H1 (cell line): Measurements from ENCODE around the gene TPP1. TPM values are rescaled to one million over a fixed set of nuclear protein-coding genes. Genes with fewer than 3 reads are reported as not detected.

ENCODE experiments used
- CTCF ChIA-PET: fragments of 300-600 bp; sonication (Branson Sonifier 250); formaldehyde crosslinking; loops from one replicate; lab custom pipeline; 2021; ENCODE audit not compliant: partially characterized antibody; lab: Charles Lee
- POLR2A ChIA-PET: fragments of 300-600 bp; sonication (Branson Sonifier 250); formaldehyde crosslinking; loops from one replicate; lab custom pipeline; 2021; ENCODE audit warnings: inconsistent platforms; ENCODE audit not compliant: partially characterized antibody; lab: Charles Lee
- DNase-seq, 2 experiments: peaks; one replicate each; pipeline versions ENCODE4 v3.0.0 to v3.0.0-alpha.2; 2010 to 2022; ENCODE audit warnings: low spot score in 2 of 2, low read depth in 1 of 2, mixed read lengths in 1 of 2
- FAIRE-seq: peaks from 2 replicates; lab custom pipeline; 2011; peaks lifted over from hg19 to GRCh38; lab: Jason Lieb, UNC
- H2AFZ ChIP-seq: 2 replicates; pipeline ENCODE4 v1.8.1; 2012; ENCODE audit warnings: low read length, inconsistent platforms
- H2AK5ac ChIP-seq: 2 replicates; pipeline ENCODE4 v1.6.1; 2013; ENCODE audit warnings: low read depth, low read length
- H2BK120ac ChIP-seq: replicated peaks from 2 replicates; pipeline ENCODE3; 2013; ENCODE audit warnings: low read depth, low read length, inconsistent platforms
- H2BK12ac ChIP-seq: 2 replicates; pipeline ENCODE4 v1.6.1; 2013; ENCODE audit warnings: low read depth, low read length
- H2BK15ac ChIP-seq: 2 replicates; pipeline ENCODE4 v1.6.1; 2013; ENCODE audit warnings: low read length
- H2BK20ac ChIP-seq: 2 replicates; pipeline ENCODE4 v1.6.1; 2013; ENCODE audit warnings: low read length
- H2BK5ac ChIP-seq: 2 replicates; pipeline ENCODE4 v1.6.1; 2013; ENCODE audit warnings: low read depth, low read length
- H3K14ac ChIP-seq: 2 replicates; pipeline ENCODE4 v1.6.1; 2013; ENCODE audit warnings: inconsistent platforms; ENCODE audit not compliant: insufficient read length
- H3K18ac ChIP-seq: 2 replicates; pipeline ENCODE4 v1.6.1; 2013; ENCODE audit warnings: low read length; ENCODE audit errors: extremely low read depth
- H3K23ac ChIP-seq: 2 replicates; pipeline ENCODE4 v1.6.1; 2013; ENCODE audit warnings: inconsistent platforms; ENCODE audit not compliant: insufficient read length
- H3K23me2 ChIP-seq: 2 replicates; pipeline ENCODE4 v1.6.1; 2013; ENCODE audit warnings: low read depth, low read length
- H3K27ac ChIP-seq: 2 replicates; pipeline ENCODE4 v1.6.1; 2011; ENCODE audit warnings: low read depth, low read length, inconsistent platforms
- H3K27me3 ChIP-seq, 4 experiments: replicated peaks in 1 of 4; 1 replicate in 1 of 4; 2 replicates in 3 of 4; pipeline versions ENCODE4 v1.6.1 to v1.8.1; 2011 to 2013; ENCODE audit warnings: low read length in 3 of 4, mild to moderate bottlenecking in 3 of 4, inconsistent platforms in 2 of 4, mixed read lengths in 2 of 4, moderate library complexity in 1 of 4; ENCODE audit not compliant: control insufficient read depth in 3 of 4, insufficient read depth in 3 of 4; ENCODE audit errors: extremely low read depth in 1 of 4
- H3K36me3 ChIP-seq, 4 experiments: 2 replicates each; pipeline versions ENCODE4 v1.6.1 to v1.8.1; 2011 to 2013; ENCODE audit warnings: mild to moderate bottlenecking in 4 of 4, low read length in 3 of 4, moderate library complexity in 2 of 4, control low read depth in 1 of 4, inconsistent platforms in 1 of 4; ENCODE audit not compliant: insufficient read depth in 4 of 4, control insufficient read depth in 2 of 4
- H3K4ac ChIP-seq: replicated peaks from 2 replicates; pipeline ENCODE3; 2013; ENCODE audit warnings: low read length, low read depth, mixed read lengths, inconsistent platforms; ENCODE audit not compliant: insufficient read length
- H3K4me1 ChIP-seq, 4 experiments: replicated peaks in 1 of 4; 1 replicate in 1 of 4; 2 replicates in 3 of 4; pipeline versions ENCODE4 v1.6.1 to v1.8.1; 2011 to 2013; ENCODE audit warnings: low read length in 3 of 4, inconsistent platforms in 2 of 4, mixed read lengths in 1 of 4; ENCODE audit not compliant: insufficient read depth in 4 of 4, control insufficient read depth in 3 of 4
- H3K4me2 ChIP-seq, 2 experiments: 2 replicates each; pipeline versions ENCODE4 v1.6.1 to v1.8.1; 2011 to 2013; ENCODE audit warnings: low read depth in 2 of 2, low read length in 2 of 2, control low read depth in 1 of 2, inconsistent platforms in 1 of 2, mild to moderate bottlenecking in 1 of 2; ENCODE audit not compliant: insufficient read depth in 1 of 2
- H3K4me3 ChIP-seq, 4 experiments: fragments of 200-600, 300-600 bp in 1 of 4; sonication (generic), shearing (Covaris generic), sonication (Bioruptor Twin) in 1 of 4; 2 replicates each; pipeline versions ENCODE4 v1.5.1 to v1.8.1; 2011 to 2016; ENCODE audit warnings: low read length in 4 of 4, low read depth in 3 of 4, control low read depth in 2 of 4, inconsistent platforms in 2 of 4, mild to moderate bottlenecking in 2 of 4, mixed read lengths in 1 of 4, moderate library complexity in 1 of 4; ENCODE audit not compliant: insufficient read depth in 2 of 4; ENCODE audit errors: extremely low read depth in 1 of 4
- H3K56ac ChIP-seq: replicated peaks from 2 replicates; pipeline ENCODE3; 2013; ENCODE audit warnings: low read depth, mild to moderate bottlenecking, mixed read lengths, low read length, inconsistent platforms; ENCODE audit not compliant: insufficient read length
- H3K79me1 ChIP-seq: 2 replicates; pipeline ENCODE4 v1.6.1; 2013; ENCODE audit warnings: low read depth, low read length, control low read depth
- H3K79me2 ChIP-seq, 2 experiments: 2 replicates each; pipeline versions ENCODE4 v1.6.1 to v1.8.1; 2012 to 2013; ENCODE audit warnings: low read length in 2 of 2, mild to moderate bottlenecking in 2 of 2, inconsistent platforms in 1 of 2; ENCODE audit not compliant: insufficient read depth in 2 of 2, control insufficient read depth in 1 of 2
- H3K9ac ChIP-seq, 4 experiments: replicated peaks in 1 of 4; 1 replicate in 1 of 4; 2 replicates in 3 of 4; pipeline versions ENCODE4 v1.6.1 to v1.8.1; 2011 to 2013; ENCODE audit warnings: low read depth in 3 of 4, low read length in 3 of 4, control low read depth in 2 of 4, mild to moderate bottlenecking in 2 of 4, moderate library complexity in 2 of 4, inconsistent platforms in 1 of 4; ENCODE audit errors: extremely low read depth in 1 of 4
- H3K9me3 ChIP-seq, 2 experiments: 2 replicates each; pipeline versions ENCODE4 v1.6.1 to v1.8.1; 2012 to 2013; ENCODE audit warnings: mild to moderate bottlenecking in 2 of 2, moderate library complexity in 2 of 2, control low read depth in 1 of 2, inconsistent platforms in 1 of 2, low read depth in 1 of 2, low read length in 1 of 2, mixed read lengths in 1 of 2; ENCODE audit not compliant: insufficient read depth in 2 of 2
- H4K20me1 ChIP-seq, 2 experiments: replicated peaks in 1 of 2; 2 replicates each; pipeline versions ENCODE3 to v1.8.1; 2011 to 2013; ENCODE audit warnings: inconsistent platforms in 2 of 2, low read length in 2 of 2, mild to moderate bottlenecking in 1 of 2; ENCODE audit not compliant: insufficient read depth in 2 of 2, control insufficient read depth in 1 of 2
- H4K5ac ChIP-seq: 2 replicates; pipeline ENCODE4 v1.6.1; 2013; ENCODE audit warnings: low read length, low read depth, mixed read lengths, inconsistent platforms; ENCODE audit not compliant: insufficient read length
- H4K8ac ChIP-seq: 2 replicates; pipeline ENCODE4 v1.8.0; 2013; ENCODE audit warnings: mild to moderate bottlenecking, moderate library complexity, low read length, inconsistent platforms; ENCODE audit not compliant: insufficient read depth; ENCODE audit errors: extremely low read depth
- H4K91ac ChIP-seq: replicated peaks from 2 replicates; pipeline ENCODE3; 2013; ENCODE audit warnings: low read length, mixed read lengths, inconsistent platforms; ENCODE audit not compliant: insufficient read length
- POLR2AphosphoS5 ChIP-seq: IDR thresholded peaks from 2 replicates; pipeline ENCODE4 v1.6.1; 2011; ENCODE audit warnings: low read depth, low read length
- TAF1 ChIP-seq: IDR thresholded peaks from 2 replicates; pipeline ENCODE4 v1.6.1; 2011; ENCODE audit warnings: mild to moderate bottlenecking, low read depth, low read length
- WGBS, 2 experiments: shearing (Covaris generic) in 1 of 2; methylation state at CpG; one replicate each; pipeline versions ENCODE4 v1.1.6 to v1.1.7; 2013 to 2015; ENCODE audit warnings: low lambda C conversion rate in 2 of 2, mixed read lengths in 2 of 2, inconsistent platforms in 1 of 2, low coverage in 1 of 2, missing lambda C conversion rate in 1 of 2; ENCODE audit not compliant: insufficient replicate concordance in 2 of 2, insufficient coverage in 1 of 2, insufficient read length in 1 of 2; ENCODE audit errors: extremely low coverage in 1 of 2, missing lambda C conversion rate in 1 of 2; 5-methylcytosine and 5-hydroxymethylcytosine counted together
- polyA plus RNA-seq, 7 experiments: library from polyadenylated mRNA; depleted of rRNA in 3 of 7; stranded (reverse) in 5 of 7; unstranded in 2 of 7; fragments of >200 nt in 5 of 7; fragments of 200-250 nt in 2 of 7; gene quantifications; 1 replicate in 5 of 7; 2 replicates in 1 of 7; 4 replicates in 1 of 7; pipeline versions ENCODE4 v1.2.1 to v1.2.3, GENCODE V29; 2011 to 2013; ENCODE audit warnings: missing spikeins in 2 of 7, mixed read lengths in 2 of 7
- total RNA-seq: library from RNA; stranded (reverse); fragmentation: NEBNext Ultra II Directional; extraction: Animal tissue kit (Norgen Biotek cat#: 25700); gene quantifications from 2 replicates; pipeline ENCODE4 v1.2.1, GENCODE V29; 2021
- TF ChIP-seq, protein P1 (sequence below): IDR thresholded peaks from 2 replicates; pipeline ENCODE4 v1.6.1; 2011; ENCODE audit warnings: low read depth, mild to moderate bottlenecking, low read length; ENCODE audit not compliant: insufficient read depth

TPP1 gene
- total and polyA plus RNA-seq, 2 of the 8 experiments (the other 6 are each of a cell fraction or from before 2014, with no cell fraction given), result 36.1 to 77.5 TPM

- no peak overlapping the region for H3K18ac ChIP-seq
- H3K79me1 ChIP-seq, result no peaks in the 10 kb centered on the region
- no peak for DNase-seq
- no peak overlapping the region for H2BK12ac ChIP-seq
- H3K23me2 ChIP-seq, result no peaks in the 10 kb centered on the region; the same call in 1 of the 2 replicates
- POLR2A ChIA-PET, result no interaction called here
- no peak overlapping the region for H3K14ac ChIP-seq
- TF ChIP-seq, protein P1, sequence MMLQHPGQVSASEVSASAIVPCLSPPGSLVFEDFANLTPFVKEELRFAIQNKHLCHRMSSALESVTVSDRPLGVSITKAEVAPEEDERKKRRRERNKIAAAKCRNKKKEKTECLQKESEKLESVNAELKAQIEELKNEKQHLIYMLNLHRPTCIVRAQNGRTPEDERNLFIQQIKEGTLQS, result no peak
- TF ChIP-seq TAF1, result no peak
- no peak for TF ChIP-seq POLR2AphosphoS5
- H2BK120ac ChIP-seq, result no peak overlapping the region
- no peak overlapping the region for H2AFZ ChIP-seq
- no peaks in the 10 kb centered on the region for H4K20me1 ChIP-seq
- H3K4ac ChIP-seq, result no peak overlapping the region
- H3K9me3 ChIP-seq, result no peaks in the 10 kb centered on the region
- H2BK20ac ChIP-seq, result no peak overlapping the region
- H4K91ac ChIP-seq, result no peak overlapping the region
- peaks cover 0 to 9% (median 4%) of the 10 kb centered on the region in 4 experiments; a peak in 5 of 7 replicates for H3K4me1 ChIP-seq
- H2BK5ac ChIP-seq, result no peak overlapping the region
- no peak overlapping the region for H3K56ac ChIP-seq
- H2BK15ac ChIP-seq, result no peak overlapping the region
- no peak overlapping the region for H3K4me3 ChIP-seq
- no peak overlapping the region for H3K4me2 ChIP-seq
- H4K8ac ChIP-seq, result peak overlapping the region; percentile 18; the same call in 1 of the 2 replicates
- no peak overlapping the region for H2AK5ac ChIP-seq
- H3K36me3 ChIP-seq, result no peaks in the 10 kb centered on the region
- no peak overlapping the region for H3K23ac ChIP-seq
- H3K27me3 ChIP-seq, result peaks cover 0 to 2% (median 0%) of the 10 kb centered on the region in 4 experiments; a peak in 1 of 7 replicates
- no peak overlapping the region for H3K27ac ChIP-seq
- no peak for FAIRE-seq
- 91% methylated on average over 5 of the region's 5 CpGs; no CpG with 5 or more reads in 1 of the 2 experiments for WGBS, 2 experiments
- no peak overlapping the region for H4K5ac ChIP-seq
- no peaks in the 10 kb centered on the region for H3K79me2 ChIP-seq
- CTCF ChIA-PET, result interaction anchor here (0.9 to 1.6 kb wide), 5 partner anchors 35 to 102 kb away, joined by 3 to 7 read pairs (median 3); no protein-coding TSS in a partner anchor
- no peak overlapping the region for H3K9ac ChIP-seq
Observed at GRCh38 chr11:6565988-6566703, 53.1 kb downstream of the TPP1 start.
